ENCODE results near the gene FILIP1.

Gene FILIP1

DNA sequence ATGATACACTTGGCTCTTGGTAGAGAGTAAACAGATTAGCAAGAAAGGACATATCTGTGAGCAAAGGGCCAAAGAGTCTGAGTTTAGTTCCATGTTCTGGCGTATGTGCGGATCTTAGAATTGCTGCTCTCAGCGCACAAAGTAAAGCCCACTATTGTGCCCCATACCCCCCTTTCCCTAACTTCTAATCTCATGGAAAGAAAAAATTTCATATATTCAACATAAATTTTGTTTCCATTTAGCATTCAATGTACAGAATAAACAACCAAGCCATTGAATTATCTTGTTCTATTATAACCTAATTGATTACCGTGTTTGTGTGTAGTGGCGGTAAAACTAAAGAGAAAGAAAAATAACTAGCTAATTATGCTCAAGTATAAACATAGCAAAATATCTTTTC, 30.5 kb downstream of the FILIP1 start:
- peaks cover 4% of the 10 kb centered on the region for H3K27me3 Mint-ChIP-seq (ENCODE audit: low read depth, poor library complexity)
- no peaks in the 10 kb centered on the region for H3K36me3 Mint-ChIP-seq (ENCODE audit: low read depth)

DNA sequence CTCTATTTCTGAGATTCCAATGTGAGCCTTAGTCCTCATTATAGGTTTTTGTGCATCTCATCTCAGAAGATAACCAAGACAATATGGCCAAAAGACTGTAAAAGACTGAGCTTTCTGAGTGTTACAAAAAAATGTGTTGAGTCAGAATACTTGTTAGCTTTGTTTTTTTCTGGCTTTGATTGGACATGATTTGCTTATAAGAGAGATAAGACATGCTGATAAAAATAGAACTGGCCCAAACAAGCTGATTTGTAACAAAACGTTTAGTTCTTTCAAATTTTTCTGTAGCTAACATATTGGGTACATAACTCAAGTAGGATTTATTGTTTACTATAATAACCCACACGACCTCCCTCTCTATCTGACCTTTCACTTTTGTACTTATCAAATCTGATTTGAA, 32.9 kb downstream of the FILIP1 start:
- TF ChIP-seq, protein P1, sequence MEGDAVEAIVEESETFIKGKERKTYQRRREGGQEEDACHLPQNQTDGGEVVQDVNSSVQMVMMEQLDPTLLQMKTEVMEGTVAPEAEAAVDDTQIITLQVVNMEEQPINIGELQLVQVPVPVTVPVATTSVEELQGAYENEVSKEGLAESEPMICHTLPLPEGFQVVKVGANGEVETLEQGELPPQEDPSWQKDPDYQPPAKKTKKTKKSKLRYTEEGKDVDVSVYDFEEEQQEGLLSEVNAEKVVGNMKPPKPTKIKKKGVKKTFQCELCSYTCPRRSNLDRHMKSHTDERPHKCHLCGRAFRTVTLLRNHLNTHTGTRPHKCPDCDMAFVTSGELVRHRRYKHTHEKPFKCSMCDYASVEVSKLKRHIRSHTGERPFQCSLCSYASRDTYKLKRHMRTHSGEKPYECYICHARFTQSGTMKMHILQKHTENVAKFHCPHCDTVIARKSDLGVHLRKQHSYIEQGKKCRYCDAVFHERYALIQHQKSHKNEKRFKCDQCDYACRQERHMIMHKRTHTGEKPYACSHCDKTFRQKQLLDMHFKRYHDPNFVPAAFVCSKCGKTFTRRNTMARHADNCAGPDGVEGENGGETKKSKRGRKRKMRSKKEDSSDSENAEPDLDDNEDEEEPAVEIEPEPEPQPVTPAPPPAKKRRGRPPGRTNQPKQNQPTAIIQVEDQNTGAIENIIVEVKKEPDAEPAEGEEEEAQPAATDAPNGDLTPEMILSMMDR (IDR thresholded peaks at IDR 0.05) = no peak
- DNase-seq = no peak
- H3K4me3 Mint-ChIP-seq = no peak overlapping the region
- H3K27me3 Mint-ChIP-seq (ENCODE audit: low read depth, poor library complexity) = peaks cover 4% of the 10 kb centered on the region
- no peaks in the 10 kb centered on the region for H3K36me3 Mint-ChIP-seq (ENCODE audit: low read depth)
- no peaks in the 10 kb centered on the region for H3K9me3 Mint-ChIP-seq
- no peak overlapping the region for H3K27ac Mint-ChIP-seq
- no peaks in the 10 kb centered on the region for H3K4me1 Mint-ChIP-seq

More for the DNA sequence above, 30.5 kb downstream of the FILIP1 start:
- Mint-ChIP-seq H3K4me3 (no peak overlapping the region), H3K9me3 (no peaks in the 10 kb centered on the region), H3K4me1 (no peaks in the 10 kb centered on the region), H3K27ac (no peak overlapping the region)
- TF ChIP-seq, protein P1 (IDR thresholded peaks at IDR 0.05) = no peak
- no peak for DNase-seq

DNA sequence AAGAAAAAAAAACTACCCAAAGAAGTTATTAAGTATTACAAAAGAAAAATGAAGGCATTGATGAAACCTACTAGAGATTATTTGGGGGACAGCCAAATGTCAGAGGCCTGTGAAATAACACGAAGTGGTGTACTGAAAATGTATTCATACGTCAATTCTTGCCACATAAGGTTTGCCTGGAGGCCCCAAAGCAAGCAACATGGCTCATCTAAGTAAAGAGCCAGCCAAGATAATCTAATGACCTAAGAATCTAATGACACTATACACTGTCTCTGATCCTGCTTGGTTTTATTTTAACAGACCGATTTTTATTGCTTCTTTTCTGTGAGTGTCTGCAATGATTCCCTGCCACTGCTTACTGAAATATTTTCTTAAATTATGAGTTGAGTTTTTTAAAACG, 34.7 kb downstream of the FILIP1 start:
- H3K4me1 Mint-ChIP-seq = no peaks in the 10 kb centered on the region
- peaks cover 4% of the 10 kb centered on the region for H3K27me3 Mint-ChIP-seq (ENCODE audit: low read depth, poor library complexity)
- no peak for DNase-seq
- H3K27ac Mint-ChIP-seq = no peak overlapping the region
- no peaks in the 10 kb centered on the region for H3K36me3 Mint-ChIP-seq (ENCODE audit: low read depth)
- no peaks in the 10 kb centered on the region for H3K9me3 Mint-ChIP-seq
- H3K4me3 Mint-ChIP-seq = no peak overlapping the region
- TF ChIP-seq, protein P1 (IDR thresholded peaks at IDR 0.05) = no peak

DNA sequence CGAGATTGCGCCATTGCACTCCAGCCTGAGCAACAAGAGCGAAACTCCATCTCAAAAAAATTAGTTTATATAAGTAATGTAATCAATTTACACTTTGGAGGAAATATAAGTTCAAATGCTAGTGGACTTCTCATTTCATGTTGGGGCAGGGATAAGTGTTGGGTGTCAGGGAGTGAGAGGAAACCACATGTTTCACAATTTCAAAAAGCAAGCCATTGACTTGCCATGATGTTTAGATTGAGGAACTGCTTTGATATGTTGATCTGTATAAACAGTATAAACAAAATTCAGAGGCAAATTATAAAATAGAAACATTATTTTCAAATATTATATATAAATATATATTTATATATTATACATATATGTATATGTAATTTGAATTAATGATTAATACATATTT, 42.7 kb downstream of the FILIP1 start:
- Mint-ChIP-seq H3K36me3 (ENCODE audit: low read depth) (no peaks in the 10 kb centered on the region), H3K27ac (no peak overlapping the region), H3K4me1 (no peaks in the 10 kb centered on the region), H3K4me3 (no peak overlapping the region), H3K27me3 (ENCODE audit: low read depth, poor library complexity) (peaks cover 7% of the 10 kb centered on the region), H3K9me3 (no peaks in the 10 kb centered on the region)
- TF ChIP-seq, protein P1 (IDR thresholded peaks at IDR 0.05) = no peak
- no peak for DNase-seq

DNA sequence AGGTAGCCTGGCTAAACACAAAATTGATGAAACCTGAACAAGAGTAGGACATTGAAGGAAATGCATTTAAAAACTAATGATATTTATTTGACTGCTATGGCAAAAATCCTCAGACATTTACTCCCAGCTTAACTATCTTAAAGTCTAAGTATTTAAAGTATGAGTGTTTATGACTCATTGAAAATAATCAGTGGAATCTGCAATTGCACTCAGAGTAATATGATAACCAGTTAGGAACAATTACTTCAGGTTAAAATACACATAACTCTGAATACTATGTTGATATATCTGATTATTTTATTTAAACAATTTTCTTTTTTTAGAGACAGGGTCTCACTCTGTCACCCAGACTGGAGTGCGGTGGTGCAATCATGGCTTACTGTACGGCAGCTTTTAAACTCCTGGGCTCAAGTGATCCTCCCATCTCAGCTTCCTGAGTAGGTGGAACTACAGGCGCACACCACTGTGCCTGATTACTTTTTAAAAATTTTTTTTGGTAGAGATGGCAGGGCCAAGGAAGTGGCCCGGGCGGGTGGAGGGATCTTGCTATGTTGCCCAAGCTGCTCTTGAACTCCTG, 43.9 kb downstream of the FILIP1 start:
- H3K9me3 Mint-ChIP-seq = no peaks in the 10 kb centered on the region
- TF ChIP-seq, protein P1 (IDR thresholded peaks at IDR 0.05) = no peak
- H3K27me3 Mint-ChIP-seq (ENCODE audit: low read depth, poor library complexity) = peaks cover 7% of the 10 kb centered on the region
- DNase-seq = no peak
- no peaks in the 10 kb centered on the region for H3K36me3 Mint-ChIP-seq (ENCODE audit: low read depth)
- no peak overlapping the region for H3K27ac Mint-ChIP-seq
- H3K4me1 Mint-ChIP-seq = no peaks in the 10 kb centered on the region
- H3K4me3 Mint-ChIP-seq = no peak overlapping the region

DNA sequence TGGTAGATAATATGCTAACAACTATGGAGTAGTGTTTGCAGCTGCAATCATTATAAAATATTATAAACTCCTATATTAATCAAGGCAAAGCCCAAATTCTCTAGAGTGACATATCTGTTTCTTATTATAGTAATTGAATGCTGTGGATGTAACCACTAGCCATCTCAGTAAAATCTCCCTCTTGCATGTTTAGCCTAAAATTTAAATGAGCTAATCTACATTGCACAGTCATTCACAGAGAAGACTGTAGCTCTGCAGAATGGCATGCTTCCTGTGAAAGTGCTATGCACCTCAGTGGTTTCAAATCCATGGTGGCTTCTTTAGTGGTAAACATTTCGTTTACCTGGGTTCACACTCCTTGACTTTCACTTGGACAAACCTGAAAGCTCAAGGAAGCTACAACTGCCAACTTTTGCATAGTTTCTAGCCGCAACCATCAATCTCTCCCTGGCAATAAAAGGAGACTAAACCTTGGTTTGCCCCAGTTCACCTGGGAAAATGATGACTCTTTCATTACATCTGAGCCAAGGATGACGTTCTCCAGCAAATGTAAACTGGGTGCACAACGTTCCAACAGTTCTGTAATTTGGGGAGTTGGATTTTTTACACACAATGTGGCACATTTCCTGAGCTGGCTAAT, 47.2 kb downstream of the FILIP1 start:
- TF ChIP-seq, protein P1 (IDR thresholded peaks at IDR 0.05) = no peak

More for the DNA sequence above, 47.2 kb downstream of the FILIP1 start:
- no peak overlapping the region for H3K27ac Mint-ChIP-seq
- H3K36me3 Mint-ChIP-seq (ENCODE audit: low read depth) = no peaks in the 10 kb centered on the region
- no peak overlapping the region for H3K4me3 Mint-ChIP-seq
- peaks cover 3% of the 10 kb centered on the region for H3K27me3 Mint-ChIP-seq (ENCODE audit: low read depth, poor library complexity)
- no peak for DNase-seq
- H3K9me3 Mint-ChIP-seq = peaks cover 4% of the 10 kb centered on the region
- no peaks in the 10 kb centered on the region for H3K4me1 Mint-ChIP-seq

Measured in nephron progenitor cell (in vitro differentiated cells).